HEK293T (cell line): Measurements from ENCODE around the gene JARID2.

ENCODE experiments used
- BHLHE40 ChIP-seq: fragments of 450-650 bp; IDR thresholded peaks from 2 replicates; pipeline ENCODE4 v1.6.1; 2016; ENCODE audit warnings: mild to moderate bottlenecking, moderate library complexity, borderline replicate concordance
- ELF4 ChIP-seq: fragments of 450-650 bp; IDR thresholded peaks from 2 replicates; pipeline ENCODE4 v1.6.1; 2017; ENCODE audit warnings: antibody characterized with exemption
- FOXA1 ChIP-seq: fragments of 450-650 bp; IDR thresholded peaks from 2 replicates; pipeline ENCODE4 v1.6.1; 2016; ENCODE audit warnings: mild to moderate bottlenecking
- FOXM1 ChIP-seq: fragments of 450-650 bp; IDR thresholded peaks from 2 replicates; pipeline ENCODE4 v1.6.1; 2017; ENCODE audit warnings: mild to moderate bottlenecking, borderline replicate concordance
- HDGF ChIP-seq: fragments of 450-650 bp; IDR thresholded peaks from 2 replicates; pipeline ENCODE4 v1.6.1; 2017; ENCODE audit warnings: antibody characterized with exemption, borderline replicate concordance
- LEF1 ChIP-seq: fragments of 450-650 bp; IDR thresholded peaks from 2 replicates; pipeline ENCODE4 v1.6.1; 2017; ENCODE audit warnings: mild to moderate bottlenecking, borderline replicate concordance
- SP1 ChIP-seq: fragments of 450-650 bp; IDR thresholded peaks from 2 replicates; pipeline ENCODE4 v1.6.1; 2017
- SUZ12 ChIP-seq: fragments of 450-650 bp; IDR thresholded peaks from 2 replicates; pipeline ENCODE4 v1.6.1; 2016; ENCODE audit warnings: mild to moderate bottlenecking
- TARDBP ChIP-seq: fragments of 450-650 bp; IDR thresholded peaks from 2 replicates; pipeline ENCODE4 v1.6.1; 2016

DNA sequence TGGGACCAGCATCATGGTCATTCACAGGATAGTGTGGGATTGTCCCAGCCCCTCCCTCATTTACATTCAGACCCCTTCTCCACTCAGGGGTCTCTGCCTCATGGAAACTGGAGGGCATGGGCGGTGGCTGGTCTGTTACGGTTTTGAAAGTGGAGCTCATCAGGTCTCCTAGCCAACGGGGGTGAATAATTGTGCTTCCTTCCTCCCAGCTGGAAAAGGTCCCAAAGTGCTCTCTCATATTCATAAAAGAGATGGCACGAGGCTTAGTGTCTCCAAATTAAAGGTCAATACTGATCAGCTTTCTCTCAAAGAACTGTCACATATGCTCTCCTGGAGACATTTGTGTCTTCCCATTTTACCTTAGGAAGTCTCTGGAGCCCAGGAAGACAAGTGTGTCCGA is 19.9 kb downstream of the JARID2 start:
- no peak for TF ChIP-seq FOXM1
- no peak for TF ChIP-seq BHLHE40
- no peak for TF ChIP-seq SP1
- no peak for TF ChIP-seq FOXA1
- no peak for TF ChIP-seq SUZ12
- no peak for TF ChIP-seq LEF1
- TF ChIP-seq HDGF, result no peak
- TF ChIP-seq ELF4, result no peak
- no peak for TF ChIP-seq TARDBP
